Esophagus squamous epithelium (tissue), 4 donors: ENCODE results near the gene SYNPR.

Experiments
- POLR2A ChIP-seq, 4 donors: fragments of 450-650 bp; IDR thresholded peaks; one replicate each; pipeline ENCODE4 v1.6.1; 2017; ENCODE audit warnings: antibody characterized with exemption in 4 of 4, mild to moderate bottlenecking in 4 of 4, moderate library complexity in 3 of 4
- TF ChIP-seq, protein P1 (sequence below), 6 experiments: fragments of 450-650 bp in 4 of 6; fragments of 200-600 bp in 2 of 6; sonication (generic) in 2 of 6; IDR thresholded peaks; one replicate each; pipeline ENCODE4 v1.5.1; 2016 to 2019; ENCODE audit warnings: antibody characterized with exemption in 6 of 6, mild to moderate bottlenecking in 4 of 6, moderate library complexity in 4 of 6

DNA sequence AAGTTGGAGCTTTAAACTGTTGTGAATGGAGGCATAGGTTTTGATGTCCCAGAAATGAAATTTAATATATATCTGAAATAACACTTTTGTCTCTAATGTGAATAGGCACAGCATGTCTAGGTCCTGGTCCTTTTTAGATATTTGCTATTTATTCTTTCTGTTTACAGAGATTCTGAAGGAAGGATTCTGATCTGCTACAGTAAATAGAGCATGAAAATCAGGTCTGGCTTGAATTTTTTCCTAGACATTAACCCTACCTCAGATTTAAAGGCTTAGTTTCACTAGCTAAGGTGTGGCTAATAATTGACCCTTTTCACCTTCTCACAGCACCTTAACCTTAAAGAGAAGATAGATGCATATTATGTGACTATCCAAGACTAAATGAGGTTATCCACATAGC, 48.0 kb upstream of the SYNPR start:
- TF ChIP-seq, protein P1, sequence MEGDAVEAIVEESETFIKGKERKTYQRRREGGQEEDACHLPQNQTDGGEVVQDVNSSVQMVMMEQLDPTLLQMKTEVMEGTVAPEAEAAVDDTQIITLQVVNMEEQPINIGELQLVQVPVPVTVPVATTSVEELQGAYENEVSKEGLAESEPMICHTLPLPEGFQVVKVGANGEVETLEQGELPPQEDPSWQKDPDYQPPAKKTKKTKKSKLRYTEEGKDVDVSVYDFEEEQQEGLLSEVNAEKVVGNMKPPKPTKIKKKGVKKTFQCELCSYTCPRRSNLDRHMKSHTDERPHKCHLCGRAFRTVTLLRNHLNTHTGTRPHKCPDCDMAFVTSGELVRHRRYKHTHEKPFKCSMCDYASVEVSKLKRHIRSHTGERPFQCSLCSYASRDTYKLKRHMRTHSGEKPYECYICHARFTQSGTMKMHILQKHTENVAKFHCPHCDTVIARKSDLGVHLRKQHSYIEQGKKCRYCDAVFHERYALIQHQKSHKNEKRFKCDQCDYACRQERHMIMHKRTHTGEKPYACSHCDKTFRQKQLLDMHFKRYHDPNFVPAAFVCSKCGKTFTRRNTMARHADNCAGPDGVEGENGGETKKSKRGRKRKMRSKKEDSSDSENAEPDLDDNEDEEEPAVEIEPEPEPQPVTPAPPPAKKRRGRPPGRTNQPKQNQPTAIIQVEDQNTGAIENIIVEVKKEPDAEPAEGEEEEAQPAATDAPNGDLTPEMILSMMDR (IDR thresholded peaks at IDR 0.05): no peak
- TF ChIP-seq POLR2A (IDR thresholded peaks at IDR 0.05): no peak
